Activated CD8-positive, alpha-beta T cell treated with anti-CD3 and anti-CD28 coated beads for 36 hours (primary cell): ENCODE measurements around the gene WDPCP. TPM values are rescaled to one million over a fixed set of nuclear protein-coding genes. Genes with fewer than 3 reads are reported as not detected.

Experiments used
- ATAC-seq: fragments of 200-7000 bp; cut with Tn5 transposase; one replicate; pipeline ENCODE4 v1.10.0; 2021; ENCODE audit warnings: mild to moderate bottlenecking, moderate library complexity
- CTCF ChIA-PET: fragments of 350-600 bp; sonication (Branson Sonifier 250); formaldehyde crosslinking; loops from one replicate; lab custom pipeline; 2021; ENCODE audit warnings: antibody characterized with exemption; lab: Charles Lee
- POLR2A ChIA-PET: fragments of 350-600 bp; sonication (Branson Sonifier 250); formaldehyde crosslinking; loops from one replicate; lab custom pipeline; 2021; ENCODE audit warnings: antibody characterized with exemption; lab: Charles Lee
- DNase-seq: peaks from one replicate; pipeline ENCODE4 v3.0.0-alpha.2; 2020
- H3K27ac Mint-ChIP-seq: one replicate; pipeline ENCODE4 v1.8.0; 2021; ENCODE audit warnings: mild to moderate bottlenecking, mixed read lengths
- H3K27me3 Mint-ChIP-seq: one replicate; pipeline ENCODE4 v1.8.0; 2021; ENCODE audit warnings: mixed read lengths
- H3K36me3 Mint-ChIP-seq: one replicate; pipeline ENCODE4 v1.8.0; 2021; ENCODE audit warnings: low read depth, mixed read lengths
- H3K4me1 Mint-ChIP-seq: one replicate; pipeline ENCODE4 v1.8.0; 2021; ENCODE audit warnings: low read depth, mixed read lengths
- H3K4me3 Mint-ChIP-seq: one replicate; pipeline ENCODE4 v1.8.0; 2021; ENCODE audit warnings: mild to moderate bottlenecking, moderate library complexity, mixed read lengths
- H3K9me3 Mint-ChIP-seq: one replicate; pipeline ENCODE4 v1.8.0; 2021; ENCODE audit warnings: mixed read lengths
- CTCF ChIP-seq: fragments of 200-600 bp; IDR thresholded peaks from one replicate; pipeline ENCODE4 v1.8.0; 2022; ENCODE audit warnings: antibody characterized with exemption, mild to moderate bottlenecking
- intact Hi-C: fragments of 100-400 bp; cut with micrococcal nuclease; formaldehyde crosslinking; loops from one replicate; pipeline ENCODE4 v1.10.0; 2022
- total RNA-seq, 2 experiments: library from RNA; stranded (reverse); gene quantifications; one replicate each; pipeline ENCODE4 v1.2.3, GENCODE V29; 2021

The WDPCP gene
- total RNA-seq, 2 experiments from 2014 or later = 5.0 to 5.8 TPM

- ChIA-PET CTCF (no interaction called here), POLR2A (interaction anchor here (1.0 kb wide), 1 partner anchor 539 kb away, joined by 3 read pairs; no protein-coding TSS in a partner anchor)
- Mint-ChIP-seq H3K27me3 (no peaks in the 10 kb centered on the region), H3K9me3 (no peaks in the 10 kb centered on the region), H3K4me1 (peaks cover 31% of the 10 kb centered on the region), H3K36me3 (peaks cover 36% of the 10 kb centered on the region), H3K4me3 (no peak overlapping the region), H3K27ac (no peak overlapping the region)
- no peak for TF ChIP-seq CTCF
- DNase-seq = no peak
- intact Hi-C loops = no loop called here
- no peak for ATAC-seq
Observed at GRCh38 chr2:63594660-63595059, 6.4 kb upstream of the WDPCP start.

- intact Hi-C loops = no loop called here
- CTCF ChIA-PET = no interaction called here
- peaks cover 39% of the 10 kb centered on the region for H3K4me1 Mint-ChIP-seq
- H3K9me3 Mint-ChIP-seq = no peaks in the 10 kb centered on the region
- no peak for ATAC-seq
- peaks cover 35% of the 10 kb centered on the region for H3K36me3 Mint-ChIP-seq
- DNase-seq = no peak
- no peak overlapping the region for H3K27ac Mint-ChIP-seq
- POLR2A ChIA-PET = interaction anchor here (1.5 kb wide), 1 partner anchor 15 kb away, joined by 4 read pairs; no protein-coding TSS in a partner anchor
- no peak overlapping the region for H3K4me3 Mint-ChIP-seq
- TF ChIP-seq CTCF = no peak
- no peaks in the 10 kb centered on the region for H3K27me3 Mint-ChIP-seq
Observed at GRCh38 chr2:63591566-63592175, 3.4 kb upstream of the WDPCP start.

- POLR2A ChIA-PET = interaction anchor here (0.6 to 1.0 kb wide), 3 partner anchors 22 to 290 kb away, joined by 3 to 4 read pairs (median 3); no protein-coding TSS in a partner anchor
- no peak for TF ChIP-seq CTCF
- Mint-ChIP-seq H3K27me3 (no peaks in the 10 kb centered on the region), H3K9me3 (no peaks in the 10 kb centered on the region), H3K36me3 (peaks cover 32% of the 10 kb centered on the region), H3K4me3 (peak overlapping the region; percentile 89), H3K4me1 (peaks cover 45% of the 10 kb centered on the region), H3K27ac (peak overlapping the region; percentile 20)
- CTCF ChIA-PET = interaction anchor here (0.9 to 1.4 kb wide), 2 partner anchors 10 to 270 kb away, joined by 3 to 9 read pairs; no protein-coding TSS in a partner anchor
- no peak for DNase-seq
- intact Hi-C loops = no loop called here
- ATAC-seq = no peak
Observed at GRCh38 chr2:63590626-63591408, 2.5 kb upstream of the WDPCP start.

- Mint-ChIP-seq H3K36me3 (peaks cover 23% of the 10 kb centered on the region), H3K27me3 (no peaks in the 10 kb centered on the region), H3K9me3 (no peaks in the 10 kb centered on the region), H3K4me3 (peak overlapping the region; percentile 89), H3K4me1 (peaks cover 42% of the 10 kb centered on the region), H3K27ac (peak overlapping the region; percentile 96)
- intact Hi-C loops = loop anchor here (10.0 kb wide), 1 partner anchor 255 kb away; the partner anchor contains the start of gene UGP2
- ATAC-seq (no peak), DNase-seq (no peak)
- ChIA-PET POLR2A (interaction anchor here (0.6 to 2.6 kb wide), 11 partner anchors 8 to 430 kb away, joined by 3 to 18 read pairs (median 4); partner anchors contain the start of gene UGP2), CTCF (interaction anchor here (1.4 to 1.5 kb wide), 2 partner anchors 12 to 272 kb away, joined by 5 read pairs; no protein-coding TSS in a partner anchor)
- TF ChIP-seq CTCF = no peak
Observed at GRCh38 chr2:63589148-63589958, 1.1 kb upstream of the WDPCP start.
